H1 (cell line): ENCODE data around the gene MVD. TPM values are rescaled to one million over a fixed set of nuclear protein-coding genes. Genes with fewer than 3 reads are reported as not detected.
A peak's percentile ranks its signal among the peaks of the same experiment; 100 is the strongest.

Experiments
- CTCF ChIA-PET: fragments of 300-600 bp; sonication (Branson Sonifier 250); formaldehyde crosslinking; loops from one replicate; lab custom pipeline; 2021; ENCODE audit not compliant: partially characterized antibody; lab: Charles Lee
- POLR2A ChIA-PET: fragments of 300-600 bp; sonication (Branson Sonifier 250); formaldehyde crosslinking; loops from one replicate; lab custom pipeline; 2021; ENCODE audit warnings: inconsistent platforms; ENCODE audit not compliant: partially characterized antibody; lab: Charles Lee
- DNase-seq, 2 experiments: peaks; one replicate each; pipeline versions ENCODE4 v3.0.0 to v3.0.0-alpha.2; 2010 to 2022; ENCODE audit warnings: low spot score in 2 of 2, low read depth in 1 of 2, mixed read lengths in 1 of 2
- FAIRE-seq: peaks from 2 replicates; lab custom pipeline; 2011; peaks lifted over from hg19 to GRCh38; lab: Jason Lieb, UNC
- H2AFZ ChIP-seq: 2 replicates; pipeline ENCODE4 v1.8.1; 2012; ENCODE audit warnings: low read length, inconsistent platforms
- H2AK5ac ChIP-seq: 2 replicates; pipeline ENCODE4 v1.6.1; 2013; ENCODE audit warnings: low read depth, low read length
- H2BK120ac ChIP-seq: replicated peaks from 2 replicates; pipeline ENCODE3; 2013; ENCODE audit warnings: low read depth, low read length, inconsistent platforms
- H2BK12ac ChIP-seq: 2 replicates; pipeline ENCODE4 v1.6.1; 2013; ENCODE audit warnings: low read depth, low read length
- H2BK15ac ChIP-seq: 2 replicates; pipeline ENCODE4 v1.6.1; 2013; ENCODE audit warnings: low read length
- H2BK20ac ChIP-seq: 2 replicates; pipeline ENCODE4 v1.6.1; 2013; ENCODE audit warnings: low read length
- H2BK5ac ChIP-seq: 2 replicates; pipeline ENCODE4 v1.6.1; 2013; ENCODE audit warnings: low read depth, low read length
- H3K14ac ChIP-seq: 2 replicates; pipeline ENCODE4 v1.6.1; 2013; ENCODE audit warnings: inconsistent platforms; ENCODE audit not compliant: insufficient read length
- H3K18ac ChIP-seq: 2 replicates; pipeline ENCODE4 v1.6.1; 2013; ENCODE audit warnings: low read length; ENCODE audit errors: extremely low read depth
- H3K23ac ChIP-seq: 2 replicates; pipeline ENCODE4 v1.6.1; 2013; ENCODE audit warnings: inconsistent platforms; ENCODE audit not compliant: insufficient read length
- H3K23me2 ChIP-seq: 2 replicates; pipeline ENCODE4 v1.6.1; 2013; ENCODE audit warnings: low read depth, low read length
- H3K27ac ChIP-seq: 2 replicates; pipeline ENCODE4 v1.6.1; 2011; ENCODE audit warnings: low read depth, low read length, inconsistent platforms
- H3K27me3 ChIP-seq, 4 experiments: replicated peaks in 1 of 4; 1 replicate in 1 of 4; 2 replicates in 3 of 4; pipeline versions ENCODE4 v1.6.1 to v1.8.1; 2011 to 2013; ENCODE audit warnings: low read length in 3 of 4, mild to moderate bottlenecking in 3 of 4, inconsistent platforms in 2 of 4, mixed read lengths in 2 of 4, moderate library complexity in 1 of 4; ENCODE audit not compliant: control insufficient read depth in 3 of 4, insufficient read depth in 3 of 4; ENCODE audit errors: extremely low read depth in 1 of 4
- H3K36me3 ChIP-seq, 4 experiments: 2 replicates each; pipeline versions ENCODE4 v1.6.1 to v1.8.1; 2011 to 2013; ENCODE audit warnings: mild to moderate bottlenecking in 4 of 4, low read length in 3 of 4, moderate library complexity in 2 of 4, control low read depth in 1 of 4, inconsistent platforms in 1 of 4; ENCODE audit not compliant: insufficient read depth in 4 of 4, control insufficient read depth in 2 of 4
- H3K4ac ChIP-seq: replicated peaks from 2 replicates; pipeline ENCODE3; 2013; ENCODE audit warnings: low read length, low read depth, mixed read lengths, inconsistent platforms; ENCODE audit not compliant: insufficient read length
- H3K4me1 ChIP-seq, 4 experiments: replicated peaks in 1 of 4; 1 replicate in 1 of 4; 2 replicates in 3 of 4; pipeline versions ENCODE4 v1.6.1 to v1.8.1; 2011 to 2013; ENCODE audit warnings: low read length in 3 of 4, inconsistent platforms in 2 of 4, mixed read lengths in 1 of 4; ENCODE audit not compliant: insufficient read depth in 4 of 4, control insufficient read depth in 3 of 4
- H3K4me2 ChIP-seq, 2 experiments: 2 replicates each; pipeline versions ENCODE4 v1.6.1 to v1.8.1; 2011 to 2013; ENCODE audit warnings: low read depth in 2 of 2, low read length in 2 of 2, control low read depth in 1 of 2, inconsistent platforms in 1 of 2, mild to moderate bottlenecking in 1 of 2; ENCODE audit not compliant: insufficient read depth in 1 of 2
- H3K4me3 ChIP-seq, 4 experiments: fragments of 200-600, 300-600 bp in 1 of 4; sonication (generic), shearing (Covaris generic), sonication (Bioruptor Twin) in 1 of 4; 2 replicates each; pipeline versions ENCODE4 v1.5.1 to v1.8.1; 2011 to 2016; ENCODE audit warnings: low read length in 4 of 4, low read depth in 3 of 4, control low read depth in 2 of 4, inconsistent platforms in 2 of 4, mild to moderate bottlenecking in 2 of 4, mixed read lengths in 1 of 4, moderate library complexity in 1 of 4; ENCODE audit not compliant: insufficient read depth in 2 of 4; ENCODE audit errors: extremely low read depth in 1 of 4
- H3K56ac ChIP-seq: replicated peaks from 2 replicates; pipeline ENCODE3; 2013; ENCODE audit warnings: low read depth, mild to moderate bottlenecking, mixed read lengths, low read length, inconsistent platforms; ENCODE audit not compliant: insufficient read length
- H3K79me1 ChIP-seq: 2 replicates; pipeline ENCODE4 v1.6.1; 2013; ENCODE audit warnings: low read depth, low read length, control low read depth
- H3K79me2 ChIP-seq, 2 experiments: 2 replicates each; pipeline versions ENCODE4 v1.6.1 to v1.8.1; 2012 to 2013; ENCODE audit warnings: low read length in 2 of 2, mild to moderate bottlenecking in 2 of 2, inconsistent platforms in 1 of 2; ENCODE audit not compliant: insufficient read depth in 2 of 2, control insufficient read depth in 1 of 2
- H3K9ac ChIP-seq, 4 experiments: replicated peaks in 1 of 4; 1 replicate in 1 of 4; 2 replicates in 3 of 4; pipeline versions ENCODE4 v1.6.1 to v1.8.1; 2011 to 2013; ENCODE audit warnings: low read depth in 3 of 4, low read length in 3 of 4, control low read depth in 2 of 4, mild to moderate bottlenecking in 2 of 4, moderate library complexity in 2 of 4, inconsistent platforms in 1 of 4; ENCODE audit errors: extremely low read depth in 1 of 4
- H3K9me3 ChIP-seq, 2 experiments: 2 replicates each; pipeline versions ENCODE4 v1.6.1 to v1.8.1; 2012 to 2013; ENCODE audit warnings: mild to moderate bottlenecking in 2 of 2, moderate library complexity in 2 of 2, control low read depth in 1 of 2, inconsistent platforms in 1 of 2, low read depth in 1 of 2, low read length in 1 of 2, mixed read lengths in 1 of 2; ENCODE audit not compliant: insufficient read depth in 2 of 2
- H4K20me1 ChIP-seq, 2 experiments: replicated peaks in 1 of 2; 2 replicates each; pipeline versions ENCODE3 to v1.8.1; 2011 to 2013; ENCODE audit warnings: inconsistent platforms in 2 of 2, low read length in 2 of 2, mild to moderate bottlenecking in 1 of 2; ENCODE audit not compliant: insufficient read depth in 2 of 2, control insufficient read depth in 1 of 2
- H4K5ac ChIP-seq: 2 replicates; pipeline ENCODE4 v1.6.1; 2013; ENCODE audit warnings: low read length, low read depth, mixed read lengths, inconsistent platforms; ENCODE audit not compliant: insufficient read length
- H4K8ac ChIP-seq: 2 replicates; pipeline ENCODE4 v1.8.0; 2013; ENCODE audit warnings: mild to moderate bottlenecking, moderate library complexity, low read length, inconsistent platforms; ENCODE audit not compliant: insufficient read depth; ENCODE audit errors: extremely low read depth
- H4K91ac ChIP-seq: replicated peaks from 2 replicates; pipeline ENCODE3; 2013; ENCODE audit warnings: low read length, mixed read lengths, inconsistent platforms; ENCODE audit not compliant: insufficient read length
- FOSL1 ChIP-seq: IDR thresholded peaks from 2 replicates; pipeline ENCODE4 v1.6.1; 2011; ENCODE audit warnings: mild to moderate bottlenecking, low read depth, low read length, moderate library complexity; ENCODE audit not compliant: insufficient read depth
- RXRA ChIP-seq: IDR thresholded peaks from 2 replicates; pipeline ENCODE4 v1.6.1; 2011; ENCODE audit warnings: low read depth, mild to moderate bottlenecking, low read length, moderate library complexity; ENCODE audit not compliant: insufficient read depth
- SP1 ChIP-seq: IDR thresholded peaks from 2 replicates; pipeline ENCODE4 v1.6.1; 2011; ENCODE audit warnings: low read depth, low read length
- WGBS, 2 experiments: shearing (Covaris generic) in 1 of 2; methylation state at CpG; one replicate each; pipeline versions ENCODE4 v1.1.6 to v1.1.7; 2013 to 2015; ENCODE audit warnings: low lambda C conversion rate in 2 of 2, mixed read lengths in 2 of 2, inconsistent platforms in 1 of 2, low coverage in 1 of 2, missing lambda C conversion rate in 1 of 2; ENCODE audit not compliant: insufficient replicate concordance in 2 of 2, insufficient coverage in 1 of 2, insufficient read length in 1 of 2; ENCODE audit errors: extremely low coverage in 1 of 2, missing lambda C conversion rate in 1 of 2; 5-methylcytosine and 5-hydroxymethylcytosine counted together
- polyA plus RNA-seq, 7 experiments: library from polyadenylated mRNA; depleted of rRNA in 3 of 7; stranded (reverse) in 5 of 7; unstranded in 2 of 7; fragments of >200 nt in 5 of 7; fragments of 200-250 nt in 2 of 7; gene quantifications; 1 replicate in 5 of 7; 2 replicates in 1 of 7; 4 replicates in 1 of 7; pipeline versions ENCODE4 v1.2.1 to v1.2.3, GENCODE V29; 2011 to 2013; ENCODE audit warnings: missing spikeins in 2 of 7, mixed read lengths in 2 of 7
- total RNA-seq: library from RNA; stranded (reverse); fragmentation: NEBNext Ultra II Directional; extraction: Animal tissue kit (Norgen Biotek cat#: 25700); gene quantifications from 2 replicates; pipeline ENCODE4 v1.2.1, GENCODE V29; 2021
- TF ChIP-seq, protein P1 (sequence below): IDR thresholded peaks from 2 replicates; pipeline ENCODE4 v1.6.1; 2011; ENCODE audit warnings: low read length, improper control_type of control experiment
- TF ChIP-seq, protein P2 (sequence below), 3 experiments: IDR thresholded peaks; 1 replicate in 2 of 3; 2 replicates in 1 of 3; pipeline versions ENCODE4 v1.5.1 to v1.6.1; 2011; ENCODE audit warnings: low read length in 3 of 3, mild to moderate bottlenecking in 3 of 3, inconsistent platforms in 2 of 3, low read depth in 1 of 3, moderate library complexity in 1 of 3; ENCODE audit not compliant: insufficient read depth in 1 of 3; ENCODE audit errors: control extremely low read depth in 1 of 3
- TF ChIP-seq, protein P3 (sequence below): IDR thresholded peaks from 2 replicates; pipeline ENCODE4 v1.6.1; 2012; ENCODE audit warnings: inconsistent platforms

The MVD gene
- total and polyA plus RNA-seq, 2 of the 8 experiments (the other 6 are each of a cell fraction or from before 2014, with no cell fraction given): 47.2 to 77.3 TPM

DNA sequence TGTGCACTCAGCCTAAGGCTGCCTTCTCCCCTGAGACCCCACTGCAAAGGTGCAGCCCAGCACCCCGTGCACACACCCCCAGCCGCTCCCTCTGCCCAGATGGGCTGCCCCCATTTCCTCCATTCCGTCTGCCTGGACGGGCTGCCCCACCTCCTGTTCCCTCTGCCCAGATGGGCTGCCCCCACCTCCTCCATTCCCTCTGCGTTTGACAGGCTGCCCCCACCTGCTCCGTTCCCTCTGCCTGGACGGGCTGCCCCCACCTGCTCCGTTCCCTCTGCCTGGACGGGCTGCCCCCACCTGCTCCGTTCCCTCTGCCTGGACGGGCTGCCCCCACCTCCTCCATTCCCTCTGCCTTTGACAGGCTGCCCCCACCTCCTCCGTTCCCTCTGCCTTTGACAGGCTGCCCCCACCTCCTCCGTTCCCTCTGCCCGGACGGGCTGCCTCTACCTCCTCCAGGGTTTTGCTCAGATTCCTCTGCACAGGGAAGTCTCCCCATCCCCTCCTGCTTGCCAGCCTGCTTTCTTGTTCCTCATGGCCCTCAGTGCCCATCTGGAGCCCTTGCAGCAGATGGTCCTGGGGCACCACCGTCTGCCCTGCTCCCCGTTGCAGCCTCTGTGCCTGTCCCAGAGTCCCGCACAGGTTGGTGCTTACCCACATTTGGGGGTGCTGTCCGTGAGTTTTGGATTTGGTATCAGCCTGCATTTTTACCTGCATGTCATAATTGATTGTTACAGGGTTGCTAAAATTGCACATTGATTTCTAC, 47.9 kb downstream of the MVD start:
- peaks cover 0 to 16% (median 2%) of the 10 kb centered on the region in 4 experiments; a peak in 5 of 8 replicates for H3K36me3 ChIP-seq
- H3K79me1 ChIP-seq: peaks cover 24% of the 10 kb centered on the region
- ChIA-PET CTCF (interaction anchor here (0.8 to 6.1 kb wide), 2 partner anchors 13 to 54 kb away, joined by 3 to 89 read pairs; no protein-coding TSS in a partner anchor), POLR2A (no interaction called here)
- H4K5ac ChIP-seq: no peak overlapping the region
- no peak overlapping the region for H3K56ac ChIP-seq
- H3K4me2 ChIP-seq: no peak overlapping the region
- no peak overlapping the region for H3K4me3 ChIP-seq
- H4K91ac ChIP-seq: no peak overlapping the region
- FAIRE-seq (no peak), DNase-seq (no peak)
- peaks cover 0 to 15% of the 10 kb centered on the region in 2 experiments; a peak in 1 of 4 replicates for H3K79me2 ChIP-seq
- no peak overlapping the region for H2BK120ac ChIP-seq
- no peak overlapping the region for H2BK20ac ChIP-seq
- no peak overlapping the region for H2BK15ac ChIP-seq
- 87% methylated on average over 19 of the region's 19 CpGs; no CpG with 5 or more reads in 1 of the 2 experiments for whole genome bisulfite sequencing, 2 experiments
- no peak overlapping the region for H2AFZ ChIP-seq
- peaks cover 22 to 28% of the 10 kb centered on the region in 2 experiments for H4K20me1 ChIP-seq
- H2BK12ac ChIP-seq: no peak overlapping the region
- no peak overlapping the region for H3K23ac ChIP-seq
- peak overlapping the region; percentile 57; the same call in 1 of the 2 replicates for H4K8ac ChIP-seq
- no peak overlapping the region for H3K14ac ChIP-seq
- peaks cover 5% of the 10 kb centered on the region; the same call in 1 of the 2 replicates for H3K23me2 ChIP-seq
- H3K9me3 ChIP-seq: no peaks in the 10 kb centered on the region
- no peak overlapping the region for H3K4ac ChIP-seq
- H3K18ac ChIP-seq: no peak overlapping the region
- no peak overlapping the region for H2AK5ac ChIP-seq
- H3K27me3 ChIP-seq: no peaks in the 10 kb centered on the region
- H3K9ac ChIP-seq: no peak overlapping the region; a peak in 1 of 7 replicates
- peaks cover 0 to 10% (median 7%) of the 10 kb centered on the region in 4 experiments; a peak in 3 of 7 replicates for H3K4me1 ChIP-seq
- no peak overlapping the region for H3K27ac ChIP-seq
- no peak overlapping the region for H2BK5ac ChIP-seq
- TF ChIP-seq RXRA (no peak), FOSL1 (no peak), SP1 (no peak)
- TF ChIP-seq, protein P1, sequence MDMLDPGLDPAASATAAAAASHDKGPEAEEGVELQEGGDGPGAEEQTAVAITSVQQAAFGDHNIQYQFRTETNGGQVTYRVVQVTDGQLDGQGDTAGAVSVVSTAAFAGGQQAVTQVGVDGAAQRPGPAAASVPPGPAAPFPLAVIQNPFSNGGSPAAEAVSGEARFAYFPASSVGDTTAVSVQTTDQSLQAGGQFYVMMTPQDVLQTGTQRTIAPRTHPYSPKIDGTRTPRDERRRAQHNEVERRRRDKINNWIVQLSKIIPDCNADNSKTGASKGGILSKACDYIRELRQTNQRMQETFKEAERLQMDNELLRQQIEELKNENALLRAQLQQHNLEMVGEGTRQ: no peak
- TF ChIP-seq, protein P2, sequence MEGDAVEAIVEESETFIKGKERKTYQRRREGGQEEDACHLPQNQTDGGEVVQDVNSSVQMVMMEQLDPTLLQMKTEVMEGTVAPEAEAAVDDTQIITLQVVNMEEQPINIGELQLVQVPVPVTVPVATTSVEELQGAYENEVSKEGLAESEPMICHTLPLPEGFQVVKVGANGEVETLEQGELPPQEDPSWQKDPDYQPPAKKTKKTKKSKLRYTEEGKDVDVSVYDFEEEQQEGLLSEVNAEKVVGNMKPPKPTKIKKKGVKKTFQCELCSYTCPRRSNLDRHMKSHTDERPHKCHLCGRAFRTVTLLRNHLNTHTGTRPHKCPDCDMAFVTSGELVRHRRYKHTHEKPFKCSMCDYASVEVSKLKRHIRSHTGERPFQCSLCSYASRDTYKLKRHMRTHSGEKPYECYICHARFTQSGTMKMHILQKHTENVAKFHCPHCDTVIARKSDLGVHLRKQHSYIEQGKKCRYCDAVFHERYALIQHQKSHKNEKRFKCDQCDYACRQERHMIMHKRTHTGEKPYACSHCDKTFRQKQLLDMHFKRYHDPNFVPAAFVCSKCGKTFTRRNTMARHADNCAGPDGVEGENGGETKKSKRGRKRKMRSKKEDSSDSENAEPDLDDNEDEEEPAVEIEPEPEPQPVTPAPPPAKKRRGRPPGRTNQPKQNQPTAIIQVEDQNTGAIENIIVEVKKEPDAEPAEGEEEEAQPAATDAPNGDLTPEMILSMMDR (IDR thresholded peaks at IDR 0.05; ENCODE audit: control extremely low read depth in 1 of 3, insufficient read depth in 1 of 3, low read depth in 1 of 3, low read length in 3 of 3): no peak
- TF ChIP-seq, protein P3, sequence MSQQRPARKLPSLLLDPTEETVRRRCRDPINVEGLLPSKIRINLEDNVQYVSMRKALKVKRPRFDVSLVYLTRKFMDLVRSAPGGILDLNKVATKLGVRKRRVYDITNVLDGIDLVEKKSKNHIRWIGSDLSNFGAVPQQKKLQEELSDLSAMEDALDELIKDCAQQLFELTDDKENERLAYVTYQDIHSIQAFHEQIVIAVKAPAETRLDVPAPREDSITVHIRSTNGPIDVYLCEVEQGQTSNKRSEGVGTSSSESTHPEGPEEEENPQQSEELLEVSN: no peak
